OCI-LY1 (cell line): ENCODE measurements around the gene ACR.
"Not testable (repeated sequence)": the region's sequence is repeated elsewhere in the genome, so short reads cannot be mapped to it uniquely, and the experiment has no call there.

Experiments
- H2AFZ ChIP-seq: fragments of 200-600 bp; sonication (generic), shearing (Covaris generic); 2 replicates; pipeline ENCODE4 v1.6.0; 2014; ENCODE audit warnings: antibody characterized with exemption, mild to moderate bottlenecking, low read length
- H3F3A ChIP-seq: fragments of 200-600 bp; sonication (generic), shearing (Covaris generic); 2 replicates; pipeline ENCODE4 v1.6.0; 2014; ENCODE audit warnings: mild to moderate bottlenecking, antibody characterized with exemption, low read length, moderate library complexity; ENCODE audit not compliant: insufficient read depth
- H3K27ac ChIP-seq: fragments of 200-600 bp; sonication (generic); 2 replicates; pipeline ENCODE4 v1.5.1; 2014; ENCODE audit warnings: low read length, mixed run types, mild to moderate bottlenecking, low read depth; ENCODE audit not compliant: poor library complexity, severe bottlenecking
- H3K27me3 ChIP-seq: fragments of 200-600 bp; sonication (generic); 2 replicates; pipeline ENCODE4 v1.6.0; 2014; ENCODE audit warnings: antibody characterized with exemption, mild to moderate bottlenecking, low read length, moderate library complexity; ENCODE audit not compliant: insufficient read depth
- H3K36me3 ChIP-seq: fragments of 200-600 bp; sonication (generic); 2 replicates; pipeline ENCODE4 v1.6.1; 2014; ENCODE audit warnings: mild to moderate bottlenecking, antibody characterized with exemption, low read length, moderate library complexity, mixed read lengths; ENCODE audit not compliant: insufficient read depth
- H3K4me1 ChIP-seq: fragments of 200-600 bp; sonication (generic); 2 replicates; pipeline ENCODE4 v1.5.1; 2014; ENCODE audit warnings: mild to moderate bottlenecking, low read length, moderate library complexity; ENCODE audit not compliant: insufficient read depth, severe bottlenecking
- H3K4me2 ChIP-seq: fragments of 200-600 bp; sonication (generic), shearing (Covaris generic); 2 replicates; pipeline ENCODE4 v1.6.1; 2014; ENCODE audit warnings: low read length
- H3K4me3 ChIP-seq: fragments of 200-600 bp; sonication (generic); 2 replicates; pipeline ENCODE4 v1.5.1; 2014; ENCODE audit warnings: low read length, low read depth, mild to moderate bottlenecking, mixed read lengths; ENCODE audit not compliant: poor library complexity, severe bottlenecking
- H3K79me2 ChIP-seq: fragments of 200-600 bp; shearing (Covaris generic); 2 replicates; pipeline ENCODE4 v1.6.1; 2016; ENCODE audit warnings: mixed run types, low read length, mixed read lengths; ENCODE audit not compliant: insufficient read depth
- H3K9ac ChIP-seq: fragments of 200-600 bp; sonication (generic), shearing (Covaris generic); 2 replicates; pipeline ENCODE4 v1.6.1; 2014; ENCODE audit warnings: mild to moderate bottlenecking, low read length, mixed read lengths
- H3K9me2 ChIP-seq: fragments of 200-600 bp; sonication (generic), shearing (Covaris generic); 2 replicates; pipeline ENCODE4 v1.6.1; 2014; ENCODE audit warnings: low read depth, mild to moderate bottlenecking, low read length, mixed read lengths
- H3K9me3 ChIP-seq: fragments of 200-600 bp; shearing (Covaris generic); 2 replicates; pipeline ENCODE4 v1.6.1; 2014; ENCODE audit warnings: low read length, mixed read lengths
- H4K20me1 ChIP-seq: fragments of 200-600 bp; sonication (generic), shearing (Covaris generic); 2 replicates; pipeline ENCODE4 v1.6.0; 2016; ENCODE audit warnings: mild to moderate bottlenecking, low read length; ENCODE audit not compliant: insufficient read depth

Gene ACR

DNA sequence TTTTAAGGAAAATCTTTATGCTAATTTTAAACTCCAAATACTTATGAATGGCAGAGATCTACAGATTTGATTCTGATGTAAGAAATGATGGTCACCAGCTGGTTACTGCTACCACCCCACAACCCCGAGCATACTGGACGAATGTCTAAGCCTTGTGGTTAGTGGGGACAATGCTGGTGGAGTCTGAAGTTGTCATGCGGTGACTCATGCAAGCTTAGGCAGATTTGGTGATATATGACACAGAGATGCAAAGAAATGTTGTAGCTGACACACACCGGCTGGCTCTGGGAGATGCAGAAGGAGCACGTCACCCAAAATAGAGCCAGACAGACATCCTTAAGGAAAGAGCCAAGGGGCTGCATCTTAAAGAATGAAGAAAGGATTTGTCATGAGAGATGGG lies 48.9 kb downstream of the ACR start:
- not testable (repeated sequence) for H3K27ac ChIP-seq, H3K4me3 ChIP-seq, H4K20me1 ChIP-seq, H3K9me3 ChIP-seq, H3K36me3 ChIP-seq, H3K4me2 ChIP-seq, H3F3A ChIP-seq, H3K9ac ChIP-seq, H3K9me2 ChIP-seq, H2AFZ ChIP-seq, H3K79me2 ChIP-seq, H3K27me3 ChIP-seq
- peaks cover 16% of the 10 kb centered on the region for H3K4me1 ChIP-seq
